Aorta (tissue), 5 donors: Measurements from ENCODE around the gene TNFSF9. TPM values are rescaled to one million over a fixed set of nuclear protein-coding genes. Genes with fewer than 3 reads are reported as not detected.

Experiments used
- ATAC-seq: fragments of 200-7000 bp; cut with Tn5 transposase; one replicate; pipeline ENCODE4 v1.9.1; 2022; ENCODE audit warnings: moderate library complexity; ENCODE audit not compliant: low FRiP score
- DNase-seq, 2 donors: peaks; one replicate each; pipeline ENCODE4 v3.0.0-alpha.2; 2020
- H3K27ac ChIP-seq, 2 donors: one replicate each; pipeline ENCODE4 v1.5.1; 2013; ENCODE audit warnings: low read length in 2 of 2, mild to moderate bottlenecking in 2 of 2, moderate library complexity in 2 of 2, control low read depth in 1 of 2, inconsistent platforms in 1 of 2, low read depth in 1 of 2
- H3K27me3 ChIP-seq, 2 donors: one replicate each; pipeline ENCODE4 v1.6.1; 2013; ENCODE audit warnings: control low read depth in 1 of 2, low read length in 1 of 2, mild to moderate bottlenecking in 1 of 2, moderate library complexity in 1 of 2; ENCODE audit not compliant: insufficient read depth in 2 of 2, control insufficient read depth in 1 of 2
- H3K36me3 ChIP-seq, 2 donors: one replicate each; pipeline ENCODE4 v1.6.1; 2013; ENCODE audit warnings: control low read depth in 1 of 2, low read length in 1 of 2, mild to moderate bottlenecking in 1 of 2; ENCODE audit not compliant: insufficient read depth in 2 of 2, control insufficient read depth in 1 of 2
- H3K4me1 ChIP-seq, 2 donors: one replicate each; pipeline ENCODE4 v1.6.1; 2013; ENCODE audit warnings: low read length in 2 of 2, control low read depth in 1 of 2, mild to moderate bottlenecking in 1 of 2, moderate library complexity in 1 of 2; ENCODE audit not compliant: insufficient read depth in 2 of 2, control insufficient read depth in 1 of 2
- H3K4me3 ChIP-seq, 2 donors: one replicate each; pipeline ENCODE4 v1.5.1; 2013; ENCODE audit warnings: low read length in 2 of 2, control low read depth in 1 of 2, mild to moderate bottlenecking in 1 of 2
- H3K9me3 ChIP-seq: one replicate; pipeline ENCODE4 v1.6.1; 2013; ENCODE audit warnings: mild to moderate bottlenecking, low read length; ENCODE audit not compliant: control insufficient read depth
- WGBS, 2 donors: extraction: QIAGEN DNeasy Blood & Tissue Kit; methylation state at CpG; one replicate each; pipeline ENCODE4 v1.1.7; 2013; 5-methylcytosine and 5-hydroxymethylcytosine counted together
- intact Hi-C, 2 donors: fragments of 100-400 bp; cut with DNase I; formaldehyde crosslinking; loops; one replicate each; pipeline versions ENCODE4 v1.14.2 to v1.15.0; 2022
- polyA plus RNA-seq, 2 donors: library from polyadenylated mRNA; stranded (reverse); fragments of 200-250 nt; gene quantifications; one replicate each; pipeline ENCODE4 v1.2.3, GENCODE V29; 2013
- total RNA-seq, 2 donors: library from RNA; stranded (reverse); fragmentation: NEBNext Ultra II Directional; extraction: Animal tissue kit (Norgen Biotek cat#: 25700); gene quantifications; one replicate each; pipeline ENCODE4 v1.2.1, GENCODE V29; 2021
- donor health status: healthy with polysubstance abuse.
- donor health status: Bipolar disorder and iron deficiency.
- donor health status: DM: no; HTN: no; CAD: no.
- donor health status: DM: no; HTN: no; CAD: no.
- donor health status: DM: yes; HTN: yes; CAD: no.

Gene TNFSF9
- total and polyA plus RNA-seq, 4 donors = 1.2 to 1.6 TPM; not detected in 2

GRCh38 chr19:6528544-6529121, 2.2 kb upstream of the TNFSF9 start:
- Histone ChIP-seq H3K9me3 (no peaks in the 10 kb centered on the region), H3K4me1 (no peaks in the 10 kb centered on the region), H3K36me3 (no peaks in the 10 kb centered on the region), H3K4me3 (no peak overlapping the region), H3K27ac (no peak overlapping the region), H3K27me3 (no peaks in the 10 kb centered on the region)
- DNase-seq = peak in 1 of 2 donors; percentile 84
- intact Hi-C loops = loop anchor here in 1 of 2 donors (10.0 kb wide), 1 partner anchor 206 kb away; the partner anchor contains the start of genes GPR108 and TRIP10
- 24 to 30% methylated on average over 9 of the region's 9 CpGs for WGBS, 2 donors
- peak; percentile 33 for ATAC-seq

DNA sequence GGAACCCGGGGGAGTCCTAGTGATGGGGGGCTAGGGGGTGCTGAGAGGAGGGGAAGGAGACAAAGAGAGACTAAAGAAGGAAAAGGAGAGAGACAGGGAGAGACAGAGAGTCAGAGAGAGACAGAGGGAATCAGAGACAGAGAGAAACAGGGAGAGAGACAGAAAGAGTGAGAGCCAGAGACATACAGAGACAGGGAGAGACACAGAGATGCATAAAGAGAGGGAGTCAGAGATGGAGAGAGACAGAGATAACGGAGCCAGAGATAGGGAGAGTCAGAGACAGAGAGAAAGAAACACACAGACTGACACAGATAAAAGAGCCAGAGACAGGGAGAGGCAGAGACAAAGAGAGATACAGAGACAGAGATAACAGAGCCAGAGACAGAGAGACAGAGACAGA, 1.5 kb upstream of the TNFSF9 start:
- no peaks in the 10 kb centered on the region for H3K9me3 ChIP-seq
- intact Hi-C loops = loop anchor here in 1 of 2 donors (10.0 kb wide), 1 partner anchor 205 kb away; the partner anchor contains the start of genes GPR108 and TRIP10
- H3K4me1 ChIP-seq = no peaks in the 10 kb centered on the region
- H3K27me3 ChIP-seq = no peaks in the 10 kb centered on the region
- ATAC-seq = no peak
- H3K36me3 ChIP-seq = no peaks in the 10 kb centered on the region
- 39 to 62% methylated on average over 2 of the region's 2 CpGs for WGBS, 2 donors
- no peak for DNase-seq
- H3K4me3 ChIP-seq = no peak overlapping the region
- H3K27ac ChIP-seq = no peak overlapping the region

DNA sequence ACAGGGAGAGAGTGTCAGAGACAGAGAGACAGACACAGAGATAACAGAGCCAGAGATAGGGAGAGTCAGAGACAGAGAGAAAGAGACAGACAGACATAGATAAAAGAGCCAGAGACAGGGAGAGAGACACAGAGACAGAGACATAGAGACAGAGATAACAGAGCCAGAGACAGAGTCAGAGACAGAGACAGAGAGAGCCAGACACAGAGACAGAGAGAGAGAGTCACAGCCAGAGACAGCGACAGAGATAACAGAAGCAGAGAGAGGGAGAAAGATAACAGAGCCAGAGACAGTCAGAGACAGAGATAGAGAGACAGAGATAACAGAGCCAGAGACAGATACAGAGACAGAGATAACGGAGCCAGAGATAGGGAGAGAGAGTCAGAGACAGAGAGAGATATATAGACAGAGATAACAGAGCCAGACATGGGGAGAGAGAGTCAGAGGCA, 865 bp upstream of the TNFSF9 start:
- intact Hi-C loops = loop anchor here in 1 of 2 donors (10.0 kb wide), 1 partner anchor 205 kb away; the partner anchor contains the start of genes GPR108 and TRIP10
- no peak overlapping the region for H3K27ac ChIP-seq

GRCh38 chr19:6531163-6531955, 533 bp downstream of the TNFSF9 start:
- Histone ChIP-seq H3K9me3 (no peaks in the 10 kb centered on the region), H3K4me1 (no peaks in the 10 kb centered on the region), H3K27me3 (no peaks in the 10 kb centered on the region), H3K36me3 (no peaks in the 10 kb centered on the region), H3K4me3 (no peak overlapping the region), H3K27ac (no peak overlapping the region)
- 9 to 14% methylated on average over 54 to 57 of the region's 57 CpGs for WGBS, 2 donors
- ATAC-seq (no peak), DNase-seq (peak in 1 of 2 donors; percentile 54)
- intact Hi-C loops = no loop called here

More for the DNA sequence above, 865 bp upstream of the TNFSF9 start:
- H3K9me3 ChIP-seq = no peaks in the 10 kb centered on the region
- no peaks in the 10 kb centered on the region for H3K27me3 ChIP-seq
- ATAC-seq (no peak), DNase-seq (no peak)
- no peak overlapping the region for H3K4me3 ChIP-seq
- H3K36me3 ChIP-seq = no peaks in the 10 kb centered on the region
- H3K4me1 ChIP-seq = no peaks in the 10 kb centered on the region
- 75 to 84% methylated on average over 2 of the region's 2 CpGs for WGBS, 2 donors

GRCh38 chr19:6531956-6532243, 1.1 kb downstream of the TNFSF9 start:
- Histone ChIP-seq H3K4me3 (no peak overlapping the region), H3K27me3 (no peaks in the 10 kb centered on the region), H3K4me1 (no peaks in the 10 kb centered on the region), H3K9me3 (no peaks in the 10 kb centered on the region), H3K27ac (no peak overlapping the region), H3K36me3 (no peaks in the 10 kb centered on the region)
- intact Hi-C loops = no loop called here
- DNase-seq (no peak), ATAC-seq (no peak)
- WGBS, 2 donors = 42 to 55% methylated on average over 5 of the region's 5 CpGs

DNA sequence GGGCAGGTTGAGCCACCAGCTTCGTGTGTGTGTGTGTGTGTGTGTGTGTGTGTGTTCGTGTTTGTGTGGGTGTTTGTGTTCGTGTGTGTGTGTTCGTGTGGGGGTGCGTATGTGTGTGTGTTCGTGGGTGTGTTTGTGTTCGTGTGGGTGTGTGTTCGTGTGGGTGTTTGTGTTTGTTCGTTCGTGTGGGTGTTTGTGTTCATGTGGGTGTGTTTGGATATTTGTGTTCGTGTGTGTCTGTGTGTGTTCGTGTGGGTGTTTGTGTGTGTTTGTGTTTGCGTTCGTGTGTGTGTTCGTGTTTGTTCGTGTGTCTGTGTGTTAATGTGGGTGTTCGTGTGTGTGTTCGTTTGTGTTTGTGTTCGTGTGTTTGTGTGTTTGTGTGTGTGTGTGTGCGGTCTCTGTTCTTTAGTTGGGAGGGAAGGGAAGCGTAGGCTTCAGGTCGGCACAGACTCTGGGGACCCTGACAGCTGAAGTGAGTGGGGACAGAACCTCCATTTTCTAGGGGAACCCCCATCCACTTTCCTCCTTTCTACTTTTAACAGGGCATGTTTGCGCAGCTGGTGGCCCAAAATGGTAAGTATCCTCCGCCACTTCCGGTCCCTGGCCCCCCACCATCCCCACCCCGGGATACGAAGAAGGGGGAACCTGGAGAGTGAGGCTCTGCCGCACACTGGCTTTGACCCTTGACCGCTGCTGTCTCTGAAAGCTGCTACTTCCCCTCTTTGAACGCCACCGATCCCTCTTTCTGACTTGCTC, 1.6 kb downstream of the TNFSF9 start:
- 43% methylated on average over 31 of the region's 31 CpGs for WGBS, 2 donors
- H3K36me3 ChIP-seq = no peaks in the 10 kb centered on the region
- no peak overlapping the region for H3K27ac ChIP-seq
- no peak overlapping the region for H3K4me3 ChIP-seq
- DNase-seq (peak in 1 of 2 donors; percentile 56), ATAC-seq (no peak)
- H3K4me1 ChIP-seq = no peaks in the 10 kb centered on the region
- intact Hi-C loops = no loop called here
- no peaks in the 10 kb centered on the region for H3K9me3 ChIP-seq
- no peaks in the 10 kb centered on the region for H3K27me3 ChIP-seq

GRCh38 chr19:6533000-6533328, 2.1 kb downstream of the TNFSF9 start:
- ATAC-seq = no peak
- no peaks in the 10 kb centered on the region for H3K36me3 ChIP-seq
- no peaks in the 10 kb centered on the region for H3K9me3 ChIP-seq
- no peak for DNase-seq
- no peaks in the 10 kb centered on the region for H3K27me3 ChIP-seq
- 13 to 26% methylated on average over 3 of the region's 3 CpGs for WGBS, 2 donors
- no peaks in the 10 kb centered on the region for H3K4me1 ChIP-seq
- H3K4me3 ChIP-seq = no peak overlapping the region
- intact Hi-C loops = no loop called here
- no peak overlapping the region for H3K27ac ChIP-seq

DNA sequence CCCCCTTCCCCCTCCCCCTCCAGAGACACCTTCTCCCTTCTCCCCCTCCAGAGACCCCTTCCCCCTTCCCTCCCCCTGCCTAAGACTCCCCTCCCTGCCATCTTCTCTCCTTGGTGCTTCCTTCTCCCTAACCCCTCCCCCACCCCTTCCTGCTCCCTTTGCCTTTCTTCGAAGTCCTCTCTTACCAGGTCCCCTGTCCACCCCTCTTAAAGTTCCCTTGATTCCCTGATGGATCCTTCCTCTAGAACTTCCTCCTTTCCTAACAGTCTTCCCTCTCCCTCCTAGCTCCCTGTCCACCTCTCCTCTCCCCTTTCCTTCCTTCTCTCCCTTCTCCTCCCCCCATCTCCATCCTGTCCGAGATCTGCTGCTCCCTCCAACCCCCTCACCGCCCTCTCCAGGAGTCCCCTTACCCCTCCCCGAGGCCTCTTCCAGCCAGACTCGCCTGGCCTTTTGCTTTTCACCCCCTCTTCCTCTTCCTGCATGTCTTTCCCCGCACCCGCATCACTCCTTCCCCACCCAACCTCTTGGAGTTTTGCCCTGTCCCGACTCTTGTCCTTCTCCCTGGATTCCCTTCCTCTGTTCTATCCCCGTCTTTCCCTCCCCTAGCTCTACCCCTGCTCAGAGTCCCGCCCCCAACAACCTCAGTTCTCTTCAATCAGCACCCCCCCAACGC, 3.1 kb downstream of the TNFSF9 start:
- ATAC-seq (no peak), DNase-seq (peak in 1 of 2 donors; percentile 36)
- no peaks in the 10 kb centered on the region for H3K36me3 ChIP-seq
- no peaks in the 10 kb centered on the region for H3K27me3 ChIP-seq
- no peak overlapping the region for H3K4me3 ChIP-seq
- WGBS, 2 donors = 6 to 9% methylated on average over 11 of the region's 11 CpGs
- intact Hi-C loops = no loop called here
- no peaks in the 10 kb centered on the region for H3K4me1 ChIP-seq
- no peak overlapping the region for H3K27ac ChIP-seq
- H3K9me3 ChIP-seq = no peaks in the 10 kb centered on the region
